AG04450 (cell line): ENCODE data around the gene SIM2. TPM values are rescaled to one million over a fixed set of nuclear protein-coding genes. Genes with fewer than 3 reads are reported as not detected.

Source experiments
- CTCF ChIA-PET: fragments of 300-600, 350-600 bp; formaldehyde crosslinking; extraction: SDS; loops from one replicate; lab custom pipeline; 2022; ENCODE audit warnings: antibody characterized with exemption, inconsistent platforms; lab: Charles Lee
- POLR2A ChIA-PET: fragments of 350-600 bp; formaldehyde crosslinking; extraction: SDS; loops from one replicate; lab custom pipeline; 2021; ENCODE audit warnings: antibody characterized with exemption, inconsistent platforms; lab: Yijun Ruan, JAX
- DNase-seq: peaks from one replicate; pipeline ENCODE4 v3.0.0-alpha.2; 2011; ENCODE audit warnings: low read depth, low spot score
- H3K27ac ChIP-seq: one replicate; pipeline ENCODE4 v1.5.1; 2012; ENCODE audit warnings: low read depth, low read length, control low read depth
- H3K27me3 ChIP-seq: one replicate; pipeline ENCODE4 v1.6.0; 2012; ENCODE audit warnings: low read length; ENCODE audit not compliant: control insufficient read depth, insufficient read depth
- H3K4me3 ChIP-seq: 2 replicates; pipeline ENCODE4 v1.5.1; 2011; ENCODE audit warnings: mild to moderate bottlenecking, low read depth, low read length, control low read depth
- H3K9me3 ChIP-seq: 2 replicates; pipeline ENCODE4 v1.5.1; 2012; ENCODE audit warnings: low read length; ENCODE audit not compliant: control insufficient read depth, insufficient read depth
- CTCF ChIP-seq: IDR thresholded peaks from 2 replicates; pipeline ENCODE4 v1.5.1; 2011; ENCODE audit warnings: low read depth, low read length, control low read depth, inconsistent platforms
- polyA plus RNA-seq: library from polyadenylated mRNA; depleted of rRNA; stranded (reverse); fragments of >200 nt; gene quantifications from 2 replicates; pipeline ENCODE4 v1.2.3, GENCODE V29; 2011

SIM2 gene
- polyA plus RNA-seq, 1 experiment: 0.46 TPM

- H3K9me3 ChIP-seq: peaks cover 13% of the 10 kb centered on the region; the same call in 1 of the 2 replicates
- no peak overlapping the region for H3K4me3 ChIP-seq
- CTCF ChIA-PET: interaction anchor here (4.7 kb wide), 1 partner anchor 54 kb away, joined by 24 read pairs; no protein-coding TSS in a partner anchor
- no peak for TF ChIP-seq CTCF
- POLR2A ChIA-PET: no interaction called here
- peaks cover 54% of the 10 kb centered on the region for H3K27me3 ChIP-seq
- no peak overlapping the region for H3K27ac ChIP-seq
- no peak for DNase-seq
These were observed 13.8 kb upstream of the SIM2 start for GRCh38 chr21:36684957-36685714.

GRCh38 chr21:36686955-36687354, 12.0 kb upstream of the SIM2 start:
- no peak for TF ChIP-seq CTCF
- no peak overlapping the region for H3K4me3 ChIP-seq
- POLR2A ChIA-PET: no interaction called here
- no peak overlapping the region for H3K27ac ChIP-seq
- H3K27me3 ChIP-seq: peaks cover 72% of the 10 kb centered on the region
- H3K9me3 ChIP-seq: peaks cover 5% of the 10 kb centered on the region
- no peak for DNase-seq
- CTCF ChIA-PET: interaction anchor here (4.7 kb wide), 1 partner anchor 56 kb away, joined by 24 read pairs; no protein-coding TSS in a partner anchor

GRCh38 chr21:36688324-36688723, 10.6 kb upstream of the SIM2 start:
- no peak for TF ChIP-seq CTCF
- ChIA-PET POLR2A (no interaction called here), CTCF (interaction anchor here (1.3 to 4.7 kb wide), 2 partner anchors 58 kb away, joined by 3 to 24 read pairs; no protein-coding TSS in a partner anchor)
- peaks cover 78% of the 10 kb centered on the region for H3K27me3 ChIP-seq
- H3K4me3 ChIP-seq: no peak overlapping the region
- no peak for DNase-seq
- no peak overlapping the region for H3K27ac ChIP-seq
- peaks cover 14% of the 10 kb centered on the region for H3K9me3 ChIP-seq

- POLR2A ChIA-PET: no interaction called here
- Histone ChIP-seq H3K4me3 (no peak overlapping the region), H3K27ac (no peak overlapping the region), H3K9me3 (peaks cover 19% of the 10 kb centered on the region), H3K27me3 (peaks cover 83% of the 10 kb centered on the region)
- CTCF ChIA-PET: interaction anchor here (0.5 to 4.7 kb wide), 3 partner anchors 57 to 270 kb away, joined by 3 to 24 read pairs (median 4); no protein-coding TSS in a partner anchor
- TF ChIP-seq CTCF: no peak
- DNase-seq: no peak
These were observed 9.6 kb upstream of the SIM2 start for GRCh38 chr21:36689324-36689723.
